ENCODE measurements around the gene CCDC141. TPM values are rescaled to one million over a fixed set of nuclear protein-coding genes. Genes with fewer than 3 reads are reported as not detected.

Gene CCDC141
- total RNA-seq, 2 donors from 2014 or later: 0.42 to 1.0 TPM

DNA sequence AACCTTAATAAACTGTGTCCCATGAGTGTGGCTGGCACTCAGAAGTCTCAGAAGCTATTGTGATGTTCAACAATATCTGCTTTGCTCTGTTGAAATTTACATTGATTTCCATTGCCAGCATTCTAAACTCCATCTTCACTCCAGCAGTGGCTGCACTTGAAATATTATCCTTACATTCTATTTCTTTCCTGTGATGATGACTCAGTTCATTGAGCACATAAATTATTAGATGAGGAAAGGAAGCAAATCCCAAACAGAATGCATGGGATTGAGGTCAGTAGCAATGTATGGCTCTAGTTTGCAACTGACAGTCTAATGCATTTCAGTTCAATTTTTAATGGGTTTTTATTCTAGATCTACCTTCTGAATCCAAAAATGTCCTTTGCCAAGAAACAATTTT is 150.3 kb downstream of the CCDC141 start:
- H3K27me3 ChIP-seq: no peaks in the 10 kb centered on the region
- H3K4me1 ChIP-seq: no peaks in the 10 kb centered on the region
- no peak for DNase-seq
- H3K4me3 ChIP-seq: no peak overlapping the region
- H3K9me3 ChIP-seq: no peaks in the 10 kb centered on the region
- no peaks in the 10 kb centered on the region for H3K36me3 ChIP-seq
- H3K9ac ChIP-seq (ENCODE audit: low read depth in 2 of 2, low read length in 2 of 2): no peak overlapping the region
- H3K27ac ChIP-seq: no peak overlapping the region
- TF ChIP-seq, protein P1, sequence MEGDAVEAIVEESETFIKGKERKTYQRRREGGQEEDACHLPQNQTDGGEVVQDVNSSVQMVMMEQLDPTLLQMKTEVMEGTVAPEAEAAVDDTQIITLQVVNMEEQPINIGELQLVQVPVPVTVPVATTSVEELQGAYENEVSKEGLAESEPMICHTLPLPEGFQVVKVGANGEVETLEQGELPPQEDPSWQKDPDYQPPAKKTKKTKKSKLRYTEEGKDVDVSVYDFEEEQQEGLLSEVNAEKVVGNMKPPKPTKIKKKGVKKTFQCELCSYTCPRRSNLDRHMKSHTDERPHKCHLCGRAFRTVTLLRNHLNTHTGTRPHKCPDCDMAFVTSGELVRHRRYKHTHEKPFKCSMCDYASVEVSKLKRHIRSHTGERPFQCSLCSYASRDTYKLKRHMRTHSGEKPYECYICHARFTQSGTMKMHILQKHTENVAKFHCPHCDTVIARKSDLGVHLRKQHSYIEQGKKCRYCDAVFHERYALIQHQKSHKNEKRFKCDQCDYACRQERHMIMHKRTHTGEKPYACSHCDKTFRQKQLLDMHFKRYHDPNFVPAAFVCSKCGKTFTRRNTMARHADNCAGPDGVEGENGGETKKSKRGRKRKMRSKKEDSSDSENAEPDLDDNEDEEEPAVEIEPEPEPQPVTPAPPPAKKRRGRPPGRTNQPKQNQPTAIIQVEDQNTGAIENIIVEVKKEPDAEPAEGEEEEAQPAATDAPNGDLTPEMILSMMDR (IDR thresholded peaks at IDR 0.05): no peak
- intact Hi-C loops (cut with DNase I): no loop called here

- TF ChIP-seq, protein P1 (IDR thresholded peaks at IDR 0.05): no peak
- Histone ChIP-seq H3K4me3 (no peak overlapping the region), H3K9ac (ENCODE audit: low read depth in 2 of 2, low read length in 2 of 2) (no peak overlapping the region), H3K36me3 (no peaks in the 10 kb centered on the region), H3K27me3 (no peaks in the 10 kb centered on the region), H3K9me3 (no peaks in the 10 kb centered on the region), H3K4me1 (no peaks in the 10 kb centered on the region), H3K27ac (no peak overlapping the region)
- intact Hi-C loops (cut with DNase I): no loop called here
- no peak for DNase-seq
Observed at GRCh38 chr2:178895872-178896271, 154.1 kb downstream of the CCDC141 start.

DNA sequence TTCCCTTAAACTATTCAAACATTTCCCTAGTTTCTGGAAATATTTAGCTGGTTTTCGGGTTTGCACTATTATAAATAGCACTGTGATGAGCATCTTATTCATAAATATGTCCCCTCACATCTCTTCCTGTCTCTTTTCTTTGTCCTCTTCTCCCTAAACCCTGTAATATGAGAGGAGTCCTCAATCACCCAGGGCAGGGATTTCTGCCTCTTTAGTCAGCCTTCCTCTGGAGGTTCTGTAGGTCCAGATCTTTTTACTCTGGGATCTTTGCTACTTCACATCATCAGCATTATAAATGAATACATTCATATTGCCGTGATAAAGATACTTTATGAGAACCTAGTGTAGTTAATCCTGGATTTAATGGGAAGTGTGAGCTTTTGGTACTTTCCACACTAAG is 154.8 kb downstream of the CCDC141 start:
- no peaks in the 10 kb centered on the region for H3K36me3 ChIP-seq
- no peaks in the 10 kb centered on the region for H3K27me3 ChIP-seq
- no peak for DNase-seq
- intact Hi-C loops (cut with DNase I): no loop called here
- H3K9me3 ChIP-seq: no peaks in the 10 kb centered on the region
- H3K27ac ChIP-seq: no peak overlapping the region
- H3K4me1 ChIP-seq: no peaks in the 10 kb centered on the region
- no peak overlapping the region for H3K9ac ChIP-seq (ENCODE audit: low read depth in 2 of 2, low read length in 2 of 2)
- no peak overlapping the region for H3K4me3 ChIP-seq
- TF ChIP-seq, protein P1 (IDR thresholded peaks at IDR 0.05): no peak

DNA sequence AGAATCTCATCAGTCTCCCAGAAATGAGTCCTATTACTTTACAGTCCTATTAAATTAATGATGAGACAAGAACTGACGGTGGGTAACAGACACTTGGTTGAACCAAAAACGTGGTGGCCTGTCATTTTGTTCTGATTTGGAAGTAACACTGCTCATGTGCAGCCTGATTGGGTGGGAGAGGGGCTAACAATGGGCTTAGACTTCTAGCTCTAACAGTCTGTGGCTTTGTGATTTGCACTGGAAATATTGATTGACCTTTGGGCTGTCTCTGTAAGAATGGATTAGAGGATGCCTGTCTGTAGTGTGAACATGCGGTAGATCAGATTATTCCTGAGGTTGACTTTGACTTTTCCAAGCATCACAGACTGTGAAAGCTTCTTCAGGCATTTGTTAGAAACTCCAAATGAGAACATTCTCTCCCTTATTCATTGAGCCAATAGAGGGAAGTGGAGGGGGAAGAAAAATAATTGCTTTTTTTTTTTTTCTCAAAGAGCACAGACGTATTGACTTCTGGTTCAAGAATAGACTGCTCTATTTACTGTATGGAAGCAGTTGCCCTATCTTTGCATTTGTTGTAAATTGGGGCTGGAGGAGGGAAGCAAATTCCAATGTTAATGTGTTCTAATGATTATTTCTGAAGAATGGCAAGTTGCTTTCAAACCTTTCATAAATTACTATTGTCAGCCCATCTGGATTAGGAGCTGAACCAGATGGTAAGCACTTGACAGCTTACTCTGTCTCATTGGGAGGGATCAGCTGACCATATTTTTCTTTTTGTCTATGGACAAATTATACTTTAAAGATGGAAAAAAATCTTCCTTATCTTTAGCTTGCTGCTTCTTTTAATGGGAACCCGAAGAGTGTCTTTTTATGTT is 156.9 kb downstream of the CCDC141 start:
- Histone ChIP-seq H3K9me3 (no peaks in the 10 kb centered on the region), H3K4me3 (no peak overlapping the region), H3K27me3 (no peaks in the 10 kb centered on the region), H3K36me3 (no peaks in the 10 kb centered on the region), H3K4me1 (no peaks in the 10 kb centered on the region), H3K9ac (ENCODE audit: low read depth in 2 of 2, low read length in 2 of 2) (no peak overlapping the region), H3K27ac (no peak overlapping the region)
- TF ChIP-seq, protein P1 (IDR thresholded peaks at IDR 0.05): no peak
- intact Hi-C loops (cut with DNase I): loop anchor here (5.0 kb wide), 1 partner anchor 234 kb away; no protein-coding TSS in a partner anchor
- no peak for DNase-seq

GRCh38 chr2:178891959-178892485 is 157.9 kb downstream of the CCDC141 start:
- no peak overlapping the region for H3K9ac ChIP-seq (ENCODE audit: low read depth in 2 of 2, low read length in 2 of 2)
- no peak for DNase-seq

More at GRCh38 chr2:178891959-178892485, 157.9 kb downstream of the CCDC141 start:
- Histone ChIP-seq H3K9me3 (no peaks in the 10 kb centered on the region), H3K27me3 (no peaks in the 10 kb centered on the region), H3K4me1 (no peaks in the 10 kb centered on the region), H3K36me3 (no peaks in the 10 kb centered on the region), H3K27ac (no peak overlapping the region), H3K4me3 (no peak overlapping the region)
- intact Hi-C loops (cut with DNase I): loop anchor here (5.0 kb wide), 1 partner anchor 235 kb away; no protein-coding TSS in a partner anchor
- TF ChIP-seq, protein P1 (IDR thresholded peaks at IDR 0.05): no peak
